MM.1S (cell line): ENCODE results near the gene CEPT1.

ENCODE experiments used
- CTCF ChIP-seq: fragments of 300-600 bp; sonication (generic); IDR thresholded peaks from 2 replicates; pipeline ENCODE4 v1.5.1; 2016; ENCODE audit warnings: antibody characterized with exemption, low read length, mixed read lengths
- EZH2phosphoT487 ChIP-seq: fragments of 300-600 bp; sonication (generic); IDR thresholded peaks from 2 replicates; pipeline ENCODE4 v1.6.1; 2018; ENCODE audit warnings: antibody characterized with exemption, low read length

- TF ChIP-seq EZH2phosphoT487 (no peak), CTCF (no peak; the same call in 1 of the 2 replicates)
Observed at GRCh38 chr1:111223126-111223685, 83.2 kb downstream of the CEPT1 start.
